ENCODE results near the gene AHSP. TPM values are rescaled to one million over a fixed set of nuclear protein-coding genes. Genes with fewer than 3 reads are reported as not detected.
"Not testable (repeated sequence)": the region's sequence is repeated elsewhere in the genome, so short reads cannot be mapped to it uniquely, and the experiment has no call there.

AHSP gene
- total and polyA plus RNA-seq, 2 of the 4 experiments (the other 2 are of a cell fraction) = not detected

DNA sequence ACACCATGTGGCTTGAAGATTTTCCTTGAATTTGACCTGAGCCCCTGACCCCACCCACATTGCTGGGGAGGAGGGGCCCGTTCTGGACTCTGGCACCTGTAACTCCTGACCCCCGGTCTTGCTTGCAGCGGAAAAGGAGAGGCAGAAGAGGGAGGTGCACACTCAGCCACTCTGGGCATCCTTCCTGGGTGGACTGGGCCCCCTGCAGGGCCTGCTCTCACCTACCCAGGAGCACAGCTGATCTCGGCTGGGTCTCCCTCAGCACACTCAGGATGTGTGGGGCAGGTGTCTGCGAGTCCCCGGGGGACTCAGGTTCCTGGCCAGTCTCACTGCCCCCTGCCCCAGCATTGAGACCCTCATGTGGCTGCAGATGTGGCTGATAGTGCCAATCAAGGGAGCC, 3.9 kb upstream of the AHSP start:
- H3K56ac ChIP-seq (ENCODE audit: extremely low read depth, insufficient read depth, low read length); H3K79me1 ChIP-seq (ENCODE audit: low read depth in 1 of 2, low read length in 2 of 2); H4K91ac ChIP-seq (ENCODE audit: insufficient read depth, low read depth, low read length); H2BK5ac ChIP-seq (ENCODE audit: low read depth, low read length, poor library complexity, severe bottlenecking); H3K9ac ChIP-seq (ENCODE audit: low read depth, low read length); H4K8ac ChIP-seq (ENCODE audit: low read depth in 2 of 2, low read length in 2 of 2); H2BK15ac ChIP-seq (ENCODE audit: low read depth, low read length); H3K4me2 ChIP-seq (ENCODE audit: low read depth, low read length); H2BK20ac ChIP-seq (ENCODE audit: low read depth, low read length); H3K18ac ChIP-seq (ENCODE audit: low read depth, low read length); H4K20me1 ChIP-seq (ENCODE audit: insufficient read depth, low read length); H2AK5ac ChIP-seq (ENCODE audit: low read depth, low read length); H2AK9ac ChIP-seq (replicated peaks; ENCODE audit: low read depth, low read length, poor library complexity); DNase-seq; ATAC-seq (ENCODE audit: low read depth); BruUV-seq (replicated peaks); H2BK120ac ChIP-seq (ENCODE audit: low read depth, low read length); dilution Hi-C loops (cut with HindIII; ENCODE audit: low sequenced_read_pairs, unreplicated experiment); H3K9me3 ChIP-seq (ENCODE audit: control insufficient read depth, insufficient read depth, low read length); H3K4ac ChIP-seq (ENCODE audit: low read depth, low read length); H3K4me3 ChIP-seq (ENCODE audit: insufficient read depth, low read depth, low read length); H4K5ac ChIP-seq (ENCODE audit: low read depth, low read length); H3K36me3 ChIP-seq (ENCODE audit: control insufficient read depth, insufficient read depth, low read length); H3K9me1 ChIP-seq (ENCODE audit: insufficient read depth, low read length); H3K27ac ChIP-seq (ENCODE audit: insufficient read depth, low read length); POLR2A ChIA-PET (ENCODE audit: unreplicated experiment); intact Hi-C loops (cut with micrococcal nuclease); H3K23ac ChIP-seq (ENCODE audit: low read depth, low read length); CTCF ChIA-PET; H3K14ac ChIP-seq (replicated peaks; ENCODE audit: low read depth, low read length); H3K4me1 ChIP-seq (ENCODE audit: control insufficient read depth, insufficient read depth, low read length); H2AFZ ChIP-seq (replicated peaks; ENCODE audit: low read length, poor library complexity): not testable (repeated sequence)
- WGBS, 2 experiments (ENCODE audit: extremely low coverage in 2 of 2, insufficient read length in 1 of 2) = no CpG with 5 or more reads among the region's 6 CpGs
- in situ Hi-C loops (cut with MboI; ENCODE audit: low sequenced_read_pairs) = loop anchor here (25.0 kb wide), 1 partner anchor 189 kb away; a partner anchor contains a TSS
- peaks cover 18% of the 10 kb centered on the region for H3K27me3 ChIP-seq (ENCODE audit: control insufficient read depth, insufficient read depth, low read length)
